ENCODE data around the gene SAMD11.

The SAMD11 gene

DNA sequence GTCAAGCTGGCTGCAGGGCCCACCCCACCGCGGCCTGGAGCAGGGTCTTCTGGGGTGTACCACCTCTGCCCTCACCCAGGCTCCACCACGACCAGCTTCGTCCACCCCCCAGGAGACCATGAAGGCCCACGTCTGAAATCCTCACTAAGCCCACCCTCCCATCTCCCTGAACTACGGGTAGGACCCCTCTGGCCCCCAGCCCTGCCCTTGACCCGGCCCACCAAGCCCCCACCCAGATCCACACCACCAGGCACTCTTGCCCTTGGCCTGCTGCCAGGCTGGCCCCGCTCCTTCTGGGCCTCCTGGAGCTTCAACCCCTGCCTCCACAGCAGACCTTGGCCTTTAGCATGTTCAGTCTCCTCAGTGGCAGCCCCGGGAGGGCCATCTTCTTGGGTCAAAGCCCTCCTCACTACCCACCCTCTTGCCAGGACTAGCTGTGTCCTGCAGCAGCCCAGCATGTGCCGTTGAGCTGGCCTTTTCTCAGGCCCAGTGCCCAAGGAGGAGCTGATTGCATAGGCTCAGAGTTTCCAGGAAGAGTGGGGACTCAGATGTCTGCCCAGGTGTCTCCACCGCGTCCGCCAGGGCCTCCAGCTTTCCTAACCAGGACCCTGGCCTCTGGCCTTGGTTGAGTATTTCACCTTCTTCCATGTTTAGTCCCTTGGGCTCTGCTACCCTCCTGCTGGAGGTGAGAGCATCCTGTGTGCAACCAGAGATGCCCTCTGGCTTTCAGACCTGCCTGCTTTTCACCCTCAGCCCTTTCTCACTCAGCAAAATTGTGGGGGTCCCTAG is 17.7 kb upstream of the SAMD11 start:
- no peak for DNase-seq

DNA sequence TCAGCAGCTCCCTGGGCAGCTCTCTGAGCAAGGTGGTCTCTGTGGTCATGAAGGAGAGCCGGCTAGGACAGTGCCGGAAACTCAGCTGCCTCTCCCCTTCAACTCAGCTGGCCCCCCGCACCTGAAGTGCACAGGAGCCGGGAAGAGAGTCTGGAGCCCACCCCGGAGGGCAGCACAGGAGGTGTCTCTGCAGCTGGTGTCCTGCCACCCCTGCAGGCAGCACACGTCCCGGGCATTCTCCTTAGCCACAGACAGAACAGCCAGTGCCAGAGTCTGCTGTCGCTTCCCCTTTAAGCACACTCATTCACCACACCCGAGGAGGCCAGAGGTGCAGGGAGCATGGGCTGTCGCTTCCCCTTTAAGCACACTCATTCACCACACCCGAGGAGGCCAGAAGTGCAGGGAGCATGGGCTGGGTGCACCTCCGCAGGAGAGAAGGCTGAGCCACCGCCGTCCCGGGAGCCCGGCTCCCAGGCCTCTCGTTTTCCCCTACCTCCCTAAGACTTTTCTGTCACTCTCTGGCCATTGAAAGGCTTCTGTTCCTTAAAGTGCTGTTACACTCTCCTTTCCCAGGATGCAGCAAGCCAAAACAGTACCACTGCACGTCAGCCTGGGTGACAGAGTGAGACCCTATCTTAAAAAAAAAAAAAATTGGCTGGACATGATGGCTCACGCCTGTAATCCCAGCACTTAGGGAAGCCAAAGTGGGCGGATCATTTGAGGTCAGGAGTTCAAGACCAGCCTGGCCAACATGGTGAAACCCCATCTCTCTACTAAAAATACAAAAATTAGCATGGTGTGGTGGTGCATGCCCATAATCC is 16.9 kb upstream of the SAMD11 start:
- DNase-seq = no peak

DNA sequence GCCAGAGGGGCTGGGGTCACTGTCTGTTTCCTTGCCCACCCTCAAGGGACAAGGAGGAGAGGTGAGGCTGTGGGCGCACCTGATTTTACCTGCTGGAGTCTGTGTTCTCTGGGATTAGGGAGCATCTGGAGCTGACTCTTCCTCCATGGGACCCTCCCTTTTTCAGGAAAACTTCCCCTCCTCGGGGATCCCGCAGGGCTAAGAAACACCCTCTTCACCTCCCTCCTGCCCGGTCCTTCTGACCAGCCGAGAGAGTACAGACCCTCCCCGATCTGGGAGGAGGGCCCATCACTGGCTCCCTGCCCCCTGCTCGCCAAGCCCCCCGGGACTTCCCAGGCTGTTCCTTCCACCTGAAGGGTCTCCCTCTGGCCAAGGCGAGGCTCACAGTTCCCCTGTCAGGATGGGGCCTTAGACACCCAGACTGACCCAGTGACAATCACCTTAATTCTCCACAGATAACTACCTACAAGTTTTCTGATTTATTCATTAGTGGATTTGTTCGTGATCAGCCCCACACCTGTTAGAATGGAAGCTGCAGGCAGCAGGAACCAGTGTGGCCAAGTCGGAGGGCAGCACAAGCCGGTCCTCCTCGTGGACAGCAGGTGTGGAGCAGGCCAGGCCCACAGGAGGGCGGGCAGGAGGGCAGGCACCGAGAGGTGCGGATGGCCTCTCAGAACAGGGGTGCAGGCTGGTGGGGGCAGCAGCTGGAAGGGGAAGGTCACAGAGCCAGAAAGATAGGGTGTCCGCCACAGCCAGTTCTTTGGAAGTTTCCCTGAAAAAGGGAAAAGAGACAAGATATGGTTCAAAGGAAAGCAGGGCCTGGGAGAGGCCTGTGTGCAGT is 15.9 kb upstream of the SAMD11 start:
- DNase-seq = no peak

DNA sequence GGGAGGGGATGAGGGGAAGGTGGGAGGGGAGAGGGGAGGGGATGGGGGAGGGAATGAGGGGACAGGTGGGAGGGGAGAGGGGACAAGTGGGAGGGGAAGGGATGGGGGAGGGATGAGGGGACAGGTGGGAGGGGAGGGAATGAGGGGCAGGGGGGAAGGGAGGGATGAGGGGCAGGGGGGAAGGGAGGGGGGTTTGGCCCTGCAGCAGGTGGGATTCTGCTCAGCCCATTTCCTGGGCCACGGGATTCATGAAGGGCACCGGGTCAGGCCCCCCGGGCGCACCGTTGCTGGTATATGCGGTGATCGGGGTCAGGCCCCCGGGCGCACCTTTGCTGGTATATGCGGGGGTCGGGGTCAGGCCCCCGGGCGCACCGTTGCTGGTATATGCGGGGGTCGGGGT is 15.1 kb upstream of the SAMD11 start:
- no peak for DNase-seq

DNA sequence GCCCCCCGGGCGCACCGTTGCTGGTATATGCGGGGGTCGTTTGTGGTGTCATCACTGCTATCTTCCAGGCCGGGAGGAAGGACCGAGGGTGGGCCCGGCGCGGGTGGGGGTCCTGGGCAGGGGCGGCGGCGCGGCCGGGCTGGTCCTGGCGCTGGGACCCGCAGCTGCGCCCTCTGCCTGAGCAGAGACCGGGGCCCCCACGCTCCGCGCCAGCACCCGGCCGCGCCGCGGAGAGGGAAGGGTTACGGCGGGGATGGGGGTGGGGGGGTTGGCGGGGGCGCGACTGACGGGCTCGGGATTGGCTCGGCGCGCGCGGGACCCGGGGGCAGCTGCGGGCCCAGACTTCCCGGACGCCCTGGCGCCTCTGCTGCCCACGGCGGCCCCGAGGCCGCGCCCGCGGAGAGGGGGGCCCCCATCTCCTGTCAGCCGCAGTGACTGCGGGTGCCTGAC is 13.8 kb upstream of the SAMD11 start:
- no peak for DNase-seq

DNA sequence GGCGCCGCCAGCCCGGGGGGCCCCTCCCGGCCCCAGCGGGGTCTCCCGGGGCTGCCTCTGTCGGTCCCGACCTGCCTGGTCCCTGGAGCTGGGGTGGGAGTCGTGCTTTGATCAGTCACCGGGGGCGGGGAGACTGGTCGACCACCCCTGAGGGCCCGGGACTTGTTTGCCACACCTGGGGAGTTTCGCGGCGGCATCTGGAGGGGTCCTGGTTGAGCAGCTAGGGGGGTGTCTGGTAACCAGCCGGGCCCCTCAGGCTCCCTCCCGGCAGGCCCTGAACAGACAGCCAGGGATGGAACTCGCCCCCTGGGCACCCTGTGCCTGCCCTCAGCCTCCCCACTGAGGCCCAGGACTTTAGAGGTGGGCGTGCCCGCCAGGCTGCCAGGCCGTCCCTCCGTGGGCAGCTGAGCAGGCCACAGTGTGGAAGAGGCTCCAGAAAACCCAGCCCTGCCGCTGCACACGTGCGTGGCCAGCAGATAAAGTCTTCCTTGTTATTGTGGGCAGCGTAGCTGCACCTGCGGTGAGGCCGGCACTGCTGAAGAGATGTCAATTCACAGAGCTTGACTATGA is 13.3 kb upstream of the SAMD11 start:
- DNase-seq = no peak

DNA sequence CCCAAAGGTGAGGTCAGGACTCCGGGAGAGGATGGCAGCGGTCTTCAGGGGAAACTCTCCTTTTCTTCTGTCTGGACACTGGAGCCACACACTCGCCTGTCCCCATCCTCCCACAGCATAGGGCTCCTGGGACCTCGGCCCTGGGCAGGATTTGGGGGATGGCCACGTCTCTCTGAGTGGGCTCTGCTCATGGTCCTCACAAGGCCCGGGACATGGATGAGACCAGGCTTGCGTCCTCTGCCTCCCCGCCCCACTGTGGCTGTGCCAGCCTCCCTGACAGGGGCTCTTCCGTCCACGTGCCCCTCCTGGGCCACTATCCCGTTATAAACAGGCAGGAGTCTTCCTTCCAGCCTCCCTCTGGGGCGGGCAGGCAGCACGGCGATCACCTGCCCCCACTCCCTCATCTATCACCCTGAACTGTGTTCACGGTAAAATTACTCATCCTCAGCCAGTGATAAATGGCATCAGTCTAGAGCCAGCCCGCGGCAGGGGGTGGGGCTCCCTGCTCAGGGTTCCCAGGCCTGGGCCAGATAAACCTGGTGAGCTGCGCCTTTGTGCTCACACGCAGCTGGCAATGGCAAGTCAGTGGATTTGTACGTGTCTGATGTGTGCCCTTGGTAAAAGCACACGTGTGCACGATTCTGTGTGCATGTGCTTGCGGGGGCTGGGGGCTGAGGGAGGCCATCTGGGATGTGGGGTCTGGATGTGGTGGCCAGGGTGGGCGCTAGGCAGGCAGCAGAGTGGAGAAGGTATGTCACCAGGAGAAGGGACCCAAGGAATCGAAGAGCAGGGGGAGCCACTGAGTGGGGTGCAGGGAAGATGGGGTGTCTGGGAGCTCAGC is 12.6 kb upstream of the SAMD11 start:
- DNase-seq = peak; percentile 60

DNA sequence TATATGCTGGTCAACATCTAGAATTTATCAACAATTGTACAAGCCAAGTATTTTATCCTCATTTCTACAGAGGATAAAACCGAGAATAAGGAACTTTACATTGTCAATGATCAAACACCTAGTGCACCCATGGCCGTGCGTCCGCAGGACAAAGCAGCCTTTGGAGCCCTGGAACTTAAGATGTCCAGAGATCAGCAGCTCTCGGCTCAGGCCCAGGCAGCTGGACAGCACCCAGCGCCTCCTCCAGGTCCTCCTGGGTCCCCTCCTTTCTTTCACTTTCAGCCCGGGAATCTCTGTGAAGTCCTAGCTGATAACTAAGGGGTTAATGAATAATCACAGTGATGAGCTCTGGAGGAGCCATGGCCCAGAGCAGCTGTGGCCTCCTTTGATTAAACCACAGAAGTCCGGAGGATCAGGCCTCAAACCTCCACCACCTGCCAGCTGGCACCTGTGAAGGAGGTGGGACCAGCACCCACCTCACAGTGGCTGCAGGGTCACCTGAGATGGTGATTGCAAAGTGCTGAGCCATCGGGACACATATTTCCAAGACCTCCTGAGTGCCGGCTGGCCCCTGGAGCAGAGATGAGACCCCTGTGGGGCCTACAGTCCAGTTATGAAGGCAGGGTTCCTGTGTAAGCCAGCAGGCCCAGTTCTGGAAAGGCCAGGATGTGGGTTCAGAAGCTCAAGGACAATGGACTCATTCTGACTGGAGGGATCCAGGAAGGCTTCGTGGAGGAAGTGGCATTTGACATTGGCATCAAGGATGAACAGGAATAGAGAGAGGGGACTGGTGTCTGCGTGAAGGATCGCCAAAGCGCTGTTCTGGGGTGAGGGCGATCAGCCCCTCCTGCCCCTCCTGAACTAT is 11.6 kb upstream of the SAMD11 start:
- DNase-seq = no peak

DNA sequence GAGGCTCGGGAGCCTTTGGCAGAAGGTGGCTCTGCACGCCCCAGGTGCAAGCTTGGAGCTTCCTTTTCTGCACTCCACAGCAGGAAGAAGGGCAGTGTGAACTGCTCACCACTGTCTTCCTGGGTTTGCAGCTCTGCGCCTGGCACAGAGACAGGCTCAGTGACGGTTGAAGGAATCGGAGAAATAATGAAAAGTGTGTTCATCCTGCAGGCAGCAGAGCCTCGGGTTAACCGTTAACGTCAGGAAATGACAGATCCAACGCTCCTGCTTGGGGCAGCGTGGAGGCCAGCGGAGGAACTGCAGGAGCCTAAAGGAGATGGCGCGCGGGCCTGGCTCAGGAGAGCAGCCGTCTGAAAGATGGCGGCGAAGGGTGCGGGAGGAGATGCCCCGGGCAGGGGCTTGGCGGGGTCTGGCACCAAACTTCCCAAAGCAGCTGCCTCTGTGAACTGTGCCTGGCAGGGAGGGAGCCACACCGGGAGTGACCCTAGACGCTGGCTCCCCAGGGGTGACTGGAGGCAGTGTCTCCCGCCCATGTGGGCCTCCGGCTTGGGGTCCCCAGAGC is 10.9 kb upstream of the SAMD11 start:
- DNase-seq = no peak

DNA sequence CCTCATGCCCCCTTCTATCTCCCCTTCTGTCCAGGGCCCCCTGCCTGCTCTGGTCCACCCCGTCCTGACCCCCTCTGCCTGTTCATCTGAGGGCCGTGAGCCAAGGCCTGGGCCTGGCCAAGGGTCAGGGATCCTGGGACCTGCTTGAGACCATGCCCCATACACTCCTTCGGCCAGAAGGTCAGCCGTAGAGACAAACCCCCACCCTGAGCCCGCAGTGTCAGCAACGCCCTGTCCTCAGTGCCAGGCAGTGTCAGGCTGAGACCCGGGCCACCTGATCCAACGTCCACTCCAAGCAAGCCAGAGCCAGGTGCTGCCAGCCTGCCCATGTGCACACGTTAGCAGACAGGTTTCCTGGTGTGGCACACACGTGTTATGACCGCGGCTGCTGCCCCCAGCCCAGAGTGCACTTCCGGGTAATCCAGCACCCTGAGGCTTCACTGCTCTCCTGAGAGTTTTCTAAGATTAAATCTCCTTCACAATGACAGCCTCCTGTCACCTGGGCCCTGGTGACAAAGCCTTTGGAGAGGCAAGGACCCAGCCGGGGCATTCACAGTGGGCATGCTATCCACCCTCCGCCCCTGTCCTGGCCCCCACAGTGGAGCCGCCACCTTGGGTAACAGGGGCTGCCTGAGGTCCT is 10.1 kb upstream of the SAMD11 start:
- peak; percentile 52 for DNase-seq

DNA sequence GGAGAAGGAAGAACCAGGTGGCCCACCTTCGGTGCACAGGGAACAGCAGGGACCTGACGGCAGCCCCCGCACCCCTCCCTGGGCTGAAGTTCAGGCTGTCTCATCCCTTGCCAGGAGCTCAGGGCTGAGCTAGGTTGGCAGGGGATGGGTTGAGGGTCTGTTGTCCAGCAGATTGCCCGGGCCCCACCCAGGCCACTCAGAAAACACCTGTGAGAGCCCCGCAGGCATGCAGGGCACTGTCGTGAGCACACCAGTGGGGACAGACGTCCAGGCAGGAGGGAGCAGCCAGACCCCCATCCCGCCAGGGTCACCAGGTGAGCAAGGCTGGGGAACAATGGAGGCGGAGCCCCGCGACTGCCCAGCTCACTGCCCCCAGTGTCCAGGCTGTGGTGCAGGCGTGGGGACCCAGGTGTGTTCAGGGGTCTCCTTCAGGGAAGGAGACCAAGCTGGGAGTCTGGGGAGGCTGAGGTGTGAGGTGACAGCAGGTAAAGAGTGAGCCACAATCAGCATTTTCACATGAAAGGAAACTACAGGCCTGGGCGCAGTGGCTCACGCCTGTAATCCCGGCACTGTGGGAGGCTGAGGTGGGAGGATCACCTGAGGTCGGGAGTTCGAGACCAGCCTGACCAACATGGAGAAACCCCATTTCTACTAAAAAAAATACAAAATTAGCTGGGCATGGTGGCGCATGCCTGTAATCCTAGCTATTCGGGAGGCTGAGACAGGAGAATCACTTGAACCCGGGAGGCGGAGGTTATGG is 9.4 kb upstream of the SAMD11 start:
- DNase-seq = no peak

DNA sequence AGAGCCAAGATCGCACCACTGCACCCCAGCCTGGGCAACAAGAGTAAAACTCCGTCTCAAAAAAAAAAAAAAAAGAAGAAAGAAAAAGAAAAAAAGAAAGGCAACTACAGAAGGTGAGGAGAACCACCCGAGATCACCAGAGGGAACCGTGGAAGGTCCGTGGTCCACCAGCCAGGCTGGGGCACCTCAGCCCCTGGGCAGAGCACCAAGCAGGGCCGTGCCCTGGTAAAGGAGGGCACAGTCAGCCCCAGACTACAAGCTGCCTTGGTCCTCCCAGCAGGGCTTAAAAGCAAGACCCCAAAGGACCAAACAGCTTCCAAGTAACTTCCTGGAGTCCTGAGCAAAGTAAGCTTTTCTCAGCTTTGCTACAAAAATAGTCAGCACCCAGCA is 8.8 kb upstream of the SAMD11 start:
- DNase-seq = no peak

DNA sequence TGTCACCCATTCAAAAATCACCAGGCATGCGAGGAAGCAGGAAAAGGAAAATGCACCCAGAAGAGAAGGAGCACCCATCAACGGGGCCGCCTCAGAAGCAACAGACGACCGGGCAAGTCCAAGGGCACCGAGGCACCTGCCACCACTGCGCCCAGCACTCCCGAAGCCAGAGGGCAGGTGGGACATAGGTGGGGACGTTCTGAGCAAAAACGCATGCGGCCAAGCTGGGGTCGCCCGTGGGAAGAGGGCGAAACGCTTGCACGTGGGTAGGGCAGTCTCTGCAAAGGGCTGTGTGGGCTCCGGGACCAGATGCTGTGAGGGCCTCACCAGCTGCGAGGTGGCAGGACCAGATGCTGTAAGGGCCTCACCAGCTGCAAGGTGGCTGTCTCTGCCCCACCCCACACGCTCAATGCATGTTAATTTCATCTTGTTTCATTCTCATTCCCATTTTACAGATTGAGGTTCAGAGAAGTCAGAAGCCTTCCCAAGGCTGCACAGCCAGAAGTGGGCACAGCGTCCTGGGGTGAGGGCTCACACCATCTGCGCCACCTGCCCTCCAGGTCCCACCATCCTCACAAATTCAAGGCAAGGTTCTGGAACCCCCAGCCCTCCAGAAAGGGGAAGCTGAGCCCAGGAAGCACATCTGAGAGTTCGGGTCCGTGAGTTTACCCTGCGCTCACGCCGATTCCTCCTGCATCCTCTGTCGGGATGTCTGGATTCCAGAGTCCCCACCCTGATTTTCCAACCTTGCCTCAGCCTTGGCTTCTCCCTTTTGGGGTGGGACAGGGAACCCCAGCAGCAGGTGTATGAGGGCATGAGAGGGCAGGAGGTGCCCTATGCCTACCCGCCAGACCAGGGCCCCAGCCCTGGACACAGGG is 8.2 kb upstream of the SAMD11 start:
- DNase-seq = no peak

DNA sequence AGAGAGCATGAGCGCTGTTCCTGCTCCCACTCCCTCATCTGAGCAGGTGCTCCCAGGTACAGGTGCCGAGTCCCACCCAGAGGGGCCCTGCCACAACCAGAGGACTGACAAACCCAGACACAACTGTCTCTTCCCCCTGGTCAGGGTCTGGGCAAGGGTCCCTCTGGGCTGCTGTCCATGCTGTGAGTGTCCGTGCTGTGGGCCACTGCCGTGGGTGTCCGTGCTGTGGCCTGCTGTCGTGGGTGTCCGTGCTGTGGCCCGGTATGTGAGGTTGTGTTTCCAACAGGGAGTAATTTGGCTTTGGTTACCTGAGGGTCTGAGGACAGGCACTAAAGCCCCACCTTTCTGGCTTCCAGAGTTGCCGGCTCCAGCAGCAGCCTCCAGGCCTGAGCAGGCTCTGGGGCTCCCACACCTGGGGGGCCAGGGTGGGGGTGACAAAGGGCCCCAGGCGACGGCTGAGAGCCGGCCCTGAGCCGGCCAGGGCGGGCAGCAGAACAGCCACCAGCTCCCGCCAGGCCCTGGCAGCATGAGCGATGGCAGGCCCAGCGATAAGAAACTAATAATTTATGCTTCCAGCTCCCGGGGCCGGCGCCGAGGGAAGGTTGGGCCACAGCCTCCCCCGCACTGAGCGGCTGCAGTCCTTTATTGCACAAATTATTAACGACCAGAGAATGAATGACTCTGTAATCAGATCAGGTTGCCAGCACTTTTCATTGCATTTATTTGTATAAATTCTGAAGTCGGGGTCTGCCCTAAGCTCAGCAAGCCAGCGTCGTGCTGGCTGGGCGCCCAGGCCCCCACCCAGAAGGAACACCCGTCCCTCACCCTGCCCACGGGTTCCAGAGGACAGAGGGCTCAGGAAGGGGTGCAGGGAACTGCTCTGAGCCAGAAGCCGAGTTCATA is 7.3 kb upstream of the SAMD11 start:
- DNase-seq = no peak

DNA sequence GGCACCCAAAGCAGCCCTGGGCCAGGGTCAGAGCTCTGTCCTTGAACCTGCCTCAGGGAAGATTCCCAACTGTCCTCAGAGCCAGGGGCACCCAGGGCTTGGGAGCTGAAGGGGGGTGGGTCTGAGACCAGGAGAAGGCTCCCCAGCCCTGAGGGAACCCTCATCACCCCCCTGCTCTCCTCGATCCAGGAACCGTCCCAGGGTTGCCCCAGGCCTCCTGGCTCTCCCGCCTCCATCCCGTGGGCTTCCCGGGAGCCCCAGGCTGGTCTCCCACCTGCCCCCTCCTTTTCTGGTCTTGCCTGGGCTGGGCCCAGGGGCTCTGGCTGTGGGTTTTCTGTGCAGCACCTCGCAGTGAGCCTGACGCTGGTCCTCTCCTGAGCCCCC is 6.7 kb upstream of the SAMD11 start:
- no peak for DNase-seq

DNA sequence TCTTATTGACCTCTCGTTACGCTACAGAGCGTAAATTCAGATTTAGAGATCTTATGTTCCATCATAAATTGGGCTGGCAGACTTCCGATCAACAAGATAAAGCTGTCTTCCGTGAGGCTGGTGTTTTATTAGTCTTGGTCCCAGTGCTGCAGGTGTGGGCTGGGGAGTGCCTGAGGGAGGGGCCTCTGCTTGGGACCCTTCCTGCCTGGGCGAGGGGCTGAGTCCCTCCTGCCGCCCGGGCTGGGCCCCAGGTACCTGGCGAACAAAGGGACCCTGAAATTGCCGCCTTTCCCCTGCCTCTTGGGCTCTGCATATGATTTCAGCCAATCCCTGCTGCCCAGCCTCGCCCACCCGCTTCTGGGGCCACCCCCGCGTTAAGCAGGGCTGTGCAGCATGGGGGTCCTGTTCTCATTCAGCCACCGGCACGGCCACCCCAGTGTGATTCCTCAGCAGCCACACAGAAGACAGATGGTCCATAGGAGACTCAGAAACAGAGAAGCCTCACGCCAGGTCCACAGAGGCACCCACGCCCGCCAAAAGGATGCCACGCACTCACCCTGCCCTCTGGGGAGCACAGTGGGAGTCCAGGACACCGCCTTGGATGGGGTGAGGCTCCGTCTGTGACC is 6.1 kb upstream of the SAMD11 start:
- no peak for DNase-seq

DNA sequence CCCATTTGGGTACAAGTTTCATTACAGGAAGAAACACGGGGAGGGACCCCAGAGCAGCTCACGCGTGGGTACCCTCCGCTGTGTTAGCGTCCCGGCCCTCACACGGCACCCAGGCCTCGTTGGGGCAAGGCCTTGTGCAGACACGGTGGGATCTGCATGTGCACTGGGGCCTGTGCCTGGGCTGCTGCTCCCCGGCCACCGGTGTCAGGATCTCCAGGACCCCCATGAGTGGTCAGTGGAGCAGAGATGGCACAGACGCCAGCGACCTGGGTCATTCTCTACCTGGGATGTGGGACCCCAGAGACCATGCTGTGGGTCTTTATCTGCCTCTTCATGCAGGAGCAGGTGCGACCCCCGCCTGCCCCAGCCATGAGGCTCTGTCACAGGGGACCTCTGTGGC is 5.4 kb upstream of the SAMD11 start:
- no peak for DNase-seq
